HK-2 (cell line): ENCODE results near the gene EXOC3.
"Not testable (repeated sequence)": the region's sequence is repeated elsewhere in the genome, so short reads cannot be mapped to it uniquely, and the experiment has no call there.

Experiments used
- DNase-seq: peaks from one replicate; pipeline ENCODE4 v3.0.0-alpha.2; 2018; ENCODE audit not compliant: unreplicated experiment

The EXOC3 gene

GRCh38 chr5:485113-485945, 42.4 kb downstream of the EXOC3 start:
- no peak for DNase-seq

GRCh38 chr5:485946-486491, 43.0 kb downstream of the EXOC3 start:
- no peak for DNase-seq

GRCh38 chr5:486597-486996, 43.6 kb downstream of the EXOC3 start:
- not testable (repeated sequence) for DNase-seq

GRCh38 chr5:488241-488640, 45.3 kb downstream of the EXOC3 start:
- DNase-seq = no peak

GRCh38 chr5:488744-489688, 46.0 kb downstream of the EXOC3 start:
- DNase-seq = no peak

- no peak for DNase-seq
Observed at GRCh38 chr5:489689-490080, 46.7 kb downstream of the EXOC3 start.

- DNase-seq = no peak
Observed at GRCh38 chr5:490116-491106, 47.4 kb downstream of the EXOC3 start.

- no peak for DNase-seq
Observed at GRCh38 chr5:491119-491855, 48.3 kb downstream of the EXOC3 start.

- DNase-seq = no peak
Observed at GRCh38 chr5:491856-492155, 48.8 kb downstream of the EXOC3 start.

GRCh38 chr5:492314-492893, 49.4 kb downstream of the EXOC3 start:
- DNase-seq = no peak

GRCh38 chr5:493119-493701, 50.2 kb downstream of the EXOC3 start:
- DNase-seq = no peak

- no peak for DNase-seq
Observed at GRCh38 chr5:493758-494157, 50.8 kb downstream of the EXOC3 start.

- no peak for DNase-seq
Observed at GRCh38 chr5:494667-495255, 51.8 kb downstream of the EXOC3 start.

- DNase-seq = no peak
Observed at GRCh38 chr5:496028-496427, 53.1 kb downstream of the EXOC3 start.

GRCh38 chr5:497090-497700, 54.2 kb downstream of the EXOC3 start:
- no peak for DNase-seq

- DNase-seq = no peak
Observed at GRCh38 chr5:497871-498509, 55.0 kb downstream of the EXOC3 start.

GRCh38 chr5:499233-500209, 56.5 kb downstream of the EXOC3 start:
- DNase-seq = no peak
